NCI-H460 (cell line): Measurements from ENCODE around the gene CHD2. TPM values are rescaled to one million over a fixed set of nuclear protein-coding genes. Genes with fewer than 3 reads are reported as not detected.

Experiments used
- DNase-seq: peaks from one replicate; pipeline ENCODE4 v3.0.0-alpha.2; 2016; ENCODE audit warnings: low read depth; ENCODE audit errors: extremely low read depth
- total RNA-seq: library from RNA; depleted of rRNA; stranded (reverse); fragments of >200 nt; shearing (Covaris generic); gene quantifications from 2 replicates; pipeline ENCODE4 v1.2.3, GENCODE V29; 2014

The CHD2 gene
- total RNA-seq, 1 experiment from 2014 or later = 40.4 TPM

GRCh38 chr15:93044301-93045190 is 144.4 kb downstream of the CHD2 start:
- DNase-seq = no peak

- DNase-seq = no peak
Measured at GRCh38 chr15:93045191-93045785, 145.2 kb downstream of the CHD2 start.

- no peak for DNase-seq
Measured at GRCh38 chr15:93046120-93046519, 146.0 kb downstream of the CHD2 start.

GRCh38 chr15:93046721-93047120 is 146.6 kb downstream of the CHD2 start:
- DNase-seq = no peak

DNA sequence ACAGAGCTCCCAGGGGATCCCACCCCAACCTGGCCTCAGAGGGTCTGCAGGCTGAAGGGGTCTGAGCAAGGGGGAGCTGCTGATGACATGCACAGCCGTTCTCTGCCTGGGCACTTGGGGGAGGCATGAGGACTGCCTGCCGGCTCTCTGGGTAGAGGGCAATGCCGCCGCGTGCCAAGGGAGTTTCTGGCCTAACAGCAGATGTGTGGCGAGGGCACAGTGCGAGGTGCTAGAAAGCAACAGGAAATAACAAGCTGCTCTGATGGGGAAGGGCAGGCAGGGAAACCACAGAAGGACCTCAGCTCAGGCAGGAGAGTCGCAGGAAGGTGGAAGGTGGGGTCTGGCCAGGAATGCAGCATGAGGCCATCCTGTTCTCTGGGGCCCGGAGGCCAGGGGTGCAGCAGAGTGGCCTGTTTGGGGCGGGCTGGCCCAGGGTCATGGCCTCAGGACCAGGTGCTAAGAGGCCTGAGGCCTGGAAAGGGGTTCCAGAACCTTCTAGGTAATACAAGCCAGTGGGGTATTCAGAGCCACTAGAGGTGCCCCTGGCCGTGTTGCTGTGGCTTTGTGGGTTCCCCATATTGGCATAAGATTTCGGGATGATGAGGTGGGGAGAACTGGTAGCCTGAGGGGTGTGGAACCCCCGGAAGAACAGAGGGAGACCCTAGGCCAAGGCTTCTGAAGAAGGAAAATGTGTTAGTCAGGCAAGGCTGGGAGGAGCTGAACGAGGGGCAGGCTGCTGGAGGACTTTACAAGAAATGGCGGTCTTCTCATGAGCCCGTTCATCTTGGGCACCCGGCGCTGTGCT is 147.7 kb downstream of the CHD2 start:
- DNase-seq = no peak

- no peak for DNase-seq
Measured at GRCh38 chr15:93048426-93048721, 148.2 kb downstream of the CHD2 start.

GRCh38 chr15:93048759-93049161 is 148.6 kb downstream of the CHD2 start:
- no peak for DNase-seq

- DNase-seq = no peak
Measured at GRCh38 chr15:93049233-93049632, 149.1 kb downstream of the CHD2 start.

- DNase-seq = no peak
Measured at GRCh38 chr15:93049914-93050578, 149.9 kb downstream of the CHD2 start.

- DNase-seq = no peak
Measured at GRCh38 chr15:93050648-93051047, 150.5 kb downstream of the CHD2 start.

DNA sequence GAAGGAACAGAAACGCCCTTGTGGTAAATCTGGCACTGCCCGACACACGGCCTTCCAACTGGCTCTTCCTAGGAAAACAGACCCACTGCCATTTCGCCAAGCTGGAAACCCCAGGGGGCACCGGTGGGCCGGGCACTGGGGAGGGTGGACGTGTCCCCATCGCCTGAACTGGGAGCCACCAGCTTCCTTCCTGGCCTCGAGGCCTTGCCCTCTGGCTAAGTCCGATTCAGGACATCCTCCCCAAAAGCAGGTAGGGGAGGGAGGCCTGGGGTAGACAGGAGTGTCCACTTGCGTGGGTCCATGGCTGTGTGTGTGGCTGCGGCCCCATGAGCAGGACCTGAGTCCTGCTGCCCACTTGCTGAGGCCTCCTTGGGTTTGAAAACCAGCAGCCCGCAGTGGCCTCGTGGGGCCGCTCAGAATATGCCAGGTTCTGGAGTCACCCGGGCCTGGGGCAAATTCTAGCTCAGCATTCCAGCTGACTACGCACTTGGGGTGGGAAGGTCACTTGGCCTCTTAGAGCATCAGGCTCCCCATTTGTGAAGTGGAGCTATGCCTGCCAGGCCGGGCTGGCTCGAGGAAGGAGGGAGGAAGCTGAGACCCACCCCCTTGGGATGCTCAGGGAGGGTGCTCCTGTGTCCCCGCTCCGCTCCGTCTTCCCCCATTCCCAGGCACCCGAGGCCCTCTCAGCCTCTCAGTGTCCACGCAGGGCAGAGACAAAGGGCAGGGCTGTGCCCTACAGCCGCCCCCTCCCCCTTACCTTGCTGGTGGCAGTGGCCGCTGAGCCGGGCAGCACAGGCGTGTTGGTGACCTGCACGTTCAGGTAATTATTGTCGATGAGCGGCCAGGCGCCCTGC is 151.3 kb downstream of the CHD2 start:
- no peak for DNase-seq

GRCh38 chr15:93052090-93052879 is 152.2 kb downstream of the CHD2 start:
- DNase-seq = no peak

DNA sequence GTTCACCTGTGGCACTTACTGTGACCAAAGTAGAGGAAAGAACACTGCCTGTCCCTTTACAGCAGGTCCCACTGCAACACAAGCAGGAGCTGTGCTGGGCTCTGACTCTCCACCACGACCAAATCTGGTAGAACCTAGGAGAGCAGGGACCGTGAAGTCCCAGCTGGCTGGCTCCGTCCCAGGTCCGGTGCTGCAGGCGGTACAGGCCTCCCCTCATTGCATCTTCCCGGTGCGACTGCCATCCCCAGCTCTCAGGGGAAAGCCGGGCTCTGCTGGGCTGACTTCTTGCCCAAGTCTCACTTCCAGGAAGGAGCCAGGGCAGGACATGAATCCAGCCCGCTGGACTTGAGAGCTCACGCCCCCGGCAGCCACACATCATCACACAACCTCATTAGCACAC is 155.1 kb downstream of the CHD2 start:
- no peak for DNase-seq

DNA sequence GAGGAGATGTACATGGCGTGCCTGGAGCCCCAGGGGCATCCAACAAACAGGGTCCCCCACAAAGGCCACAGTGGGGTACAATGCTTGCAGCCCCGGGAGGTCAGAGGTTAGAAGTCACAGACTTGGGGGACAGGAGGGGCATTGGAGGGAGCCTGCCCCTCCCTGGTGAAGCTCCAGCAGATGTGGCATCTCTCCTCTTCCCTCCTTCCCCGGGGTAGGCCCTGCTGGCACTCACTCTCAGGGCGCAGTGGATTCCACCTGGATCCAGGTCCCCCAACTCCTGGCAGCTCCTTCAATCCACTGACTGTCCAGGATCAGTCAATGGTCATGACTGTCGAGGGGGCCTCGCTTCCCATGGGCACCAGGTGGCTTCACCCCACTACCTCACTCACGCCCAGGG is 156.7 kb downstream of the CHD2 start:
- DNase-seq = no peak

DNA sequence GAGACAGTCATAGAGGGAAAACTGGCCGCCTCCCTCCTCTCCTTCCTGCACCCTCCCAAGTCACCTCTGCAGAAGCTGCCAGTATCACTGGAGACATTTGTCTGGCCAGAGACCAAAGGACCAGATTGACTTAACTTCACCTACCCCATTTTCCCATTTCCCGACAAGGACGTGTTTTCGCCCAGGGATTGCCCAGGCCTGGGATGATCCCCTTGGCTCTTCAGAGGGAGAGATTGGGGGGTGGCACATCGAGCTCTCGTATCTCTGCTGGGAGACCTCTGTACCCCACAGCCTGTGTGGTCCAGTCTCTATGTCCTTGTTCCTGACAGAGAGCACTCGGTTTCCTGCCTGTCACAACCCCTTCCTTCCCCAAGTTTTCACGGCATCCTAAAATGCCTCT is 157.5 kb downstream of the CHD2 start:
- DNase-seq = no peak

GRCh38 chr15:93058128-93058527 is 158.0 kb downstream of the CHD2 start:
- DNase-seq = no peak

- no peak for DNase-seq
Measured at GRCh38 chr15:93058904-93059427, 158.8 kb downstream of the CHD2 start.

DNA sequence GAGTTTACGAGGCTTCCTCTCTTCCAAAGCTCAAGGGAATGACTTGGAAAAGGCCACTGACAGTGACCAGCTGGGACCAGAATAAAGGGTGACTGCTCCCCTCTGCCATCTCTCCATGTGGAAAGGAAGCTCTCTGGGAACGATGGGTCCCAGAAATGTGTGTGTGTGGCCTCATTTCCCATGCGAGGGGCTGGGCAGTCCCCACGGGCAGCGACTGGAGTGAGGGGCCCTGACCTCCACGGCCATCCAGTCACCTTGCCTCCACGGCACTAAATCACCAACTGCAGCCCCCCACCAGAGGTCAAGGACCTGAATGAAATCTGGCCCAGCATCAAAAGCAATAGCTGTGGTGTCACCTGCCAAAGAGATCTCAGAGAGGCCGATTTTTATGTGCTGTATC is 159.3 kb downstream of the CHD2 start:
- no peak for DNase-seq
